ENCODE data around the gene LMTK2.

GRCh38 chr7:98256431-98256830 is 149.8 kb downstream of the LMTK2 start:
- TF ChIP-seq GATA2 (IDR thresholded peaks at IDR 0.05; ENCODE audit: low read depth, low read length) (no peak), GATA3 (IDR thresholded peaks at IDR 0.05; ENCODE audit: low read depth, low read length) (no peak)

Measured in SH-SY5Y (cell line).